Hypothalamus (tissue), 51 donors: ENCODE results near the gene MYO1E.
A peak's percentile ranks its signal among the peaks of the same experiment; 100 is the strongest.

Experiments used
- DNase-seq, 51 donors: peaks; one replicate each; lab custom pipeline; 2025; lab: John Stamatoyannopoulos, UW

MYO1E gene

DNA sequence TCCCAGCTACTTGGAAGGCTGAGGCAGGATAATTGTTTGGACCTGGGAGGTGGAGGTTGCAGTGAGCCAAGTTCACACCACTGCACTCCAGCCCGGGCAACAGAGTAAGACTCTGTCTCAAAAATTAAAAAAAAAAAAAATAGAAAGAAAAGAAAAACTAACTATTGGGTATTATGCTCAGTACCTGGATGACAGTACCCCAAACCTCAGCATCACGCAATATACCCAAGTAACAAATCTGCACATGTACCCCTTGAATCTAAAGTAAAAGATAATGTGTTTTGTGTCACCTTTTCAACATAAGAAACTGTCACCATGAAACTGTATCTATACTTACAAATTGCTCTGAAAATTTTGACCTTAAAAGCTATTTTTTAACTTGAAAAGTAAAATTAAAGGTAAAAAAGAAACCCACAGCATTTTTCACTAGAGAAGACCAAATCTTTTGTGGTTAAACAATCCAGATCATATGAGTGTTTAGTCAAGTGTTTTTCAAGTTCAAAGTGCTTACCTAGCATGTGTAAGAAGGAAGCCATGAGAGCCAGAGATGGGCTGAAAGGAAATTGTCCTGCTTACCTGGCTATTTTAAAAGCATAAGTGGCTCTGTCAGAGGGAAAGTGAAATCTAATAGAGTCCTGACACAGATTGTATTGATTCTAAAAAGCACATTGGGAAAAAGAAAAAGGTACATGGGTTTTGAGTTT lies 50.5 kb downstream of the MYO1E start:
- DNase-seq = no peak

DNA sequence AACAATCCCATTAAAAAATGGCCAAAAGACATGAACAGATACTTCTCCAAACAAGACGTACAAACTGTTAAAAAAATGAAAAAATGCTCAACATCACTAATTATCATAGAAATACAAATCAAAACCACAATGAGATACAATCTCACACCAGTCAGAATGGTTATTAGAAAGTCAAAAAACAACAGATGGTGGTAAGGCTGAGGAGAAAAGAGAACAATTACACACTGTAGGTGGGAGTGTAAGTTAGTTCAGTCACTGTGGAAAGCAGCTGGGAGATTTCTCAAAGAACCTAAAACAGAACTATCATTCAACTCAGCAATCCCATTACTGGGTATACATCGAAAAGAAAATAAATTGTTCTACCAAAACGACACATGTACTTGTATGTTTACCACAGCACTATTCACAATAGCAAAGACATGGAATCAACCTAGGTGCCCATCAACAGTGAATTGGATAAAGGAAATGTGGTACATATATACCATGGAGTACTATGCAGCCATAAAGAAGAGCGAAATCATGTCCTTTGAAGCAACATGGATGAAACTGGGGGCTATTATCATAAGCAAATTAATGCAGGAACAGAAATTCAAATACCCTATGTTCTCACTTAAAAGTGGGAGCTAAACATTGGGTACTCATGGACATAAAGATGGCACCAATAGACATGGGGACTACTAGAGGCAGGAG lies 51.5 kb downstream of the MYO1E start:
- DNase-seq = no peak

DNA sequence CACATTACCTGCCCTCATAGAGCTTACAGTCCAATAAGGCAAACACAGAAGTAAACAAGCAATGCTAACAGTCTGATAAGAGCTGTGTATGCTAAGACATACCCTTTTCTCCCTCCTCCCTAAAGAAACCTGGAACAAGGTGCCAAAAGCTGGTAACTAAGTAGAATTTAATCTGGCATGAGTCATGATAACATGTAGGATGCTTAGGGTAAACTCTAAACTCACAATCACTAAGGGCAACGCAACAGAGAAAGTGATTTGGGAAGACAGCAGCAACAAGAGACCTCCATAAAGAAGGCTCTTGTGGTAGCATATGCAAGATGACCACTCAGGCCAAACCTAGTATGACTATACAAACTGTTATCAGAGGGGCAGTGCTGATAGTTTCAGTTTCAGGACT lies 55.5 kb downstream of the MYO1E start:
- DNase-seq = no peak

DNA sequence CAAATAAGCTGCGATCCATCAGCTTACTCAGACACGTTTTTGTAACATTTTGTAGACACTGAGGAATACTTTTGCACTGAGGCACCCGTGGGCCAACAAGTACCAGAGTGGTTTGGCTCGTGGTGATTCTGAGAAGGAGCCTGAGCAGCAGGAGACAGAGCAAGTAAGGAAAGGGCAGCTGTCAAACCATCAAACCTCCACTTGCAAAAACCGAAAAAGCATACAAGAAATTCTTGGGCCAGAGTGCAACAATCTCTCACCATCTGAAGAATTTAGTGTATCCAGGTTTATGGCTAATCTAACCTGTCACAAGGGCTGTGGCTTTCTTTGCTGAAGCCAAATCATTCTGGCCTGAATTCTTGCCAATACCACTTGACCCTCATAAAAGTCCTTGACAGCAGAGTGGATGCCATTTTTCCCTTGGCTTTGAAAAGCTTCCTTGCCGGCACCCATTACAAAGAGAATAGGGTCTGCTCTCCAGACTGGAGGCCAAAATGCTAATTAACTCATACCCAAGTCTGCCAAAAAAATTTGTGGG lies 56.7 kb downstream of the MYO1E start:
- DNase-seq = peak in 5 of 51 donors; percentile 4 to 42 (median 22)

DNA sequence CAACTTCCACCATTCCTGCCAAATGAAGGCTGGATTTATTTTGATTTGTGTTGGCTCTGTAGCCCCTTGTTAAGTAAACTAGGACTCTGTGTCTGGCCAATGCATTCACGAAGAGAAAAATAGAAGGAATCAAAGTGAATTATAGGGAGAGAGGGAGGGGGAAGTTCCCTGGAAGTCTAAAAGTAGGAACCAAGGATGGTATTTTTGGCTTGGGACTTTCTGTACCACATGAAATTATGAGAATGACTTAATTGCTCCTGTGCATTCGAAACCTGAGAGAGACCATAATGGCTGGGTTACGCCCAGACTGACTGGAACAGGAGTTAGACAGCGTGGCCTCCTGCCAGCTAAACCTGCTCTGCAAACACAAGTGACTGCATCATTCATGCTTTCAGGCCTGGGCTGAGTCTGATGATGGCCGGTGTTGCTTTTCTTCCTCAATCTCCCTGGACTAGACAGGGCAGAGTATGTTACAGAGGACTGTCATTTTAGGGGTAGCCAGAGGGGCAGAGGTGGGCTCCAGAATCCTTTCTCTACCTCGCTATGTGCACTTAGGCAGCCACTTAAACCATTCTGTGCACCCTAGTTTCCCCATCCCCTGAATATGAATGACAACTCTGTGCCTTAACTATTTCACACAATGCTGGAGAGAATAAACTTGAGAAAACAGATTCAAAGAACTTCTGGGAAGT lies 58.9 kb downstream of the MYO1E start:
- peak in 5 of 51 donors; percentile 7 to 26 (median 14) for DNase-seq

DNA sequence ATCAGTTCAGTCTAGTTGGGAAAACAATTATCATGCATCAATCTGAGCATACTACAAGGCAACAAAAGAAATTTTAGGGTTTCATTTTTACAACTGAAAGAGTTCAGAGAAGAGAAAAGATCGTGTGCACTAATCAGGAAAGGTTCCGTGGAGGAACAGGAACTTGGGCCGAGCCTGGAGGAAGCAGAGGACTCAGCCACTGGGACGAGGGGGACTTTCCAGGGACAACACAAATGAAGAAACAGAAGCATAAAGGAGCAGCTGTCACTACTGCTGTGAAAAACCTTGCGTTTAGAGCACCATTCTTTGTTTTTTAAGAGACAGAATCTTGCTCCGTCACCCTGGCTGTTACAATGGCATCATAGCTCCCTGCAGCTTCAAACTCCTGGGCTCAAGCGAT lies 60.5 kb downstream of the MYO1E start:
- no peak for DNase-seq

DNA sequence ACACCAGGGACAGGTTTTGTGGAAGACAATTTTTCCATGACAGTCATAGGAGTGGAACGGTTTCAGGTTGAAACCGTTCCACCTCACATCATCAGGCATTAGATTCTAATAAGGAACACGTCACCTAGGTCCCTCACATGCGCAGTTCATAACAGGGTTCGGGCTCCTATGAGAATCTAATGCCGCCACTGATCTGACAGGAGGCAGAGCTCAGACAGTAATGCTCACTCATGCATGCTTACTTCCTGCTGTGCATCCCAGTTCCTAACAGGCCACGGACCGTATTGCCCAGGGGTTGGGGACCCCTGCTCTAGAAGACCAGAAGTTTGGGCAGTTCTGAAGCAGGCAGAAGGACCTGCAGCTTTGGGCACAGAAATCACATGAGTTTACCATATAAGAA lies 61.5 kb downstream of the MYO1E start:
- no peak for DNase-seq

DNA sequence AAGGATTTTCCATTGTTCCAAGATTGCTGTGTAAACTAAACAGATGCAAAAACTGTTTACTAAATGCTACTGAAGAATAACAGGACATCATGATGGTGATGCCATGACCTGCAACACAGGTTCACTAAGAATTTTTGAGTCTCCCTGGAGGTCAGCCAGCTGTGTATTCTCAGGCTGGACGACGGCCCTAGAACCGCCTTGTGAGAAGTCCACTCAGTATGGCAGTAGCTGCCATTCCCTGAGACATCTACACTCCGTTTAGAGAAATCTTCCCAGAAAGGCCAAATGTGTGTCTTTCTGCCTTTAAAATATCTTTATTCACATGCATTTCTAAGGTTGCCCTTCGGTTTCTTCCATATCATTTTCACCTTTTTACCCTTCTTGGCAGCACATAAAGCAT lies 63.3 kb downstream of the MYO1E start:
- no peak for DNase-seq

DNA sequence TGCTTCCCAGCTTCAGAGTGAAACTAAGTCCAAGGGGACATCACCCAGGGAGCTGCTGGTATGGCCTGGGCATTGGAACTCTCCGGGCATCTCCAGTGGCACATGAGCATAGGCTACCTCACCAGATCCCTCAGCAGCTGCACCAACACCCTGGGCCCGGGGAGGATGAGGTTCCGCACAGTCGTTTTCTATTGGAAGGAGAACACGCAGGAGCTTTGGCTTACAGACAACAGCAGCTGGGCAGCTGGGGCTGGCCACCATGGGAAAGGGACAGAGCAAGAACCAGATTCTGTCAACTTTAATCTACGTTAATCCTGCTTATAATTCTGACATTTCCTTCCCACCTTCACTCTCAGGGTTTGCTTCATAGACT lies 65.5 kb downstream of the MYO1E start:
- peak in 18 of 51 donors; percentile 11 to 54 (median 28) for DNase-seq

DNA sequence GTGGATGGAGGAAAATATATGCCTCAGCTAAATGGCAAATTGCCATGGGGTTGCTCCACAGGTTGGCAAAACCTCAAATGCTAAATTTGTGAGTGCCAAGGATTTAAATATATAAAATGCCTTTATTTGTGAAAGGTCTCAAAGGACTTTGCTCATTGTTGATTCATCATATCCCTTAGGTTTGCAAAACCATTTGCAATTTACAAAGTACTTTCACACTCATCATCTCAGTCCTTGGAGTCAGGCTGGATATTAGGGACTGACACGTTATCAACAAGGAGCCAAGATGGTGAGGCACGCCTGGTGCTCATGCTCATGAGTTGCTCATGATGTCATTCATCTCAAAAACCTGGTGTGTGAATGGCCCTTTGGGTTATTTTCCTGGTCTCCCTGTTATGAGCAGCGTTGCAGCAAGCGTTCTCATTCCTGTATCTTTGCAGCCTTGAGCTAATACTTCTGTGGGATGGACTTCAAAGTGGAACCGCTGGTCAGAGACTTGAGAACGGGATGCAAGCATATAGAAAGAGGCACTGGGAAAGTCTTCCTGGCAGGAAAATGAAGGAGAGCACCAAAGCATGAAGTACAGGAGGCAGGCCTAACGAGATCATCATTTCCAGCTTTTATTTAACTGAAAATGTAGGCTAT lies 66.0 kb downstream of the MYO1E start:
- peak in 1 of 51 donors; percentile 30 for DNase-seq

DNA sequence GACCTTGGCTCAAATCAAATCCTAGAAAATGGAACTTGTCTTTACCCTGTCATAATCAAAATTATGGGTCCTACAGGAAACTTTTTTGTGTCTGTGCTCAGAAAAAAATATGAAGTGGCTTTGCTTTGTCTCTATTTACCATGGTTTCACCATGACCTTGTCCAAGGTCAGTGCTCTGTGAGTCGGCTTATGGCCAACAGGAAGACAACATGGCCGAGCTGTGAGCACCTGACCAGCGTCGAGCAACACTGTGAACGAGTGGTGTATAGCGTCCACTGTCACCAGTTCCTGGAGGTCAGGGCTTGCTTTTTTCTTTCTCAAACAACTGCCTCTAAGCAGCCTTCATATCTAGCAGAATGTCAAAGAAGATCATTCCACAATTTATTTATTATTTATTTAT lies 67.9 kb downstream of the MYO1E start:
- DNase-seq = no peak

DNA sequence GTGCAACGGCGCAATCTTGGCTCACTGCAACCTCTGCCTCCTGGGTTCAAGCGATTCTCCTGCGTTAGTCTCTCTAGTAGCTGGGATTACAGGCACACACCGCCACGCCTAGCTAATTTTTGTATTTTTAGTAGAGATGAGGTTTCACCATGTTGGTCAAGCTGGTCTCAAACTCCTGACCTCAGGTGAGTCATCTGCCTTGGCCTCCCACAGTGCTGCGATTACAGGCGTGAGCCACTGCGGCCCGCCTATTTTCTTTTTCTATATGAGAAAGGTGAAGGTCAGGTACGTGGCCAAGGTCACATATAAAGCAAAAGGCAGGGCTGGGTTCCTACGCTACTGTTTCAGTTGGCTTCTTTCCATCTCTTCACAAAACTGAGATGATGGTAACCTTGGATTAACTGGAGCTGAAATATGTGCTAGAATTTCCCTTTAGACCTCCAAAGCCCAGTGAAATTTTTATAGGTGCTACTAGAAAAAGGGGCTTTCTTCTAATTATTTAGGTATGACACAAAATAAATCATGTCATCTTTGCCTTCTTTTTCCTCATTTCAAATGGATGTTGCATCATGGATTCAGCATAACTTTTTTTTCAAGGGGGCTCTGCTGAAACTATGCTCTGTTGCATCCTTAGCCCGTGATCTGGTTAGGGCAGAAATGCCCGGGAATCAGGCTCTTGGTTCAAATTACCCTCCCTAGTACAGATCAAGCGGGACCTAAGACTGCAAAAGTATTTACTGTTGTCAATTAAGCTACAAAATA lies 68.5 kb downstream of the MYO1E start:
- no peak for DNase-seq

DNA sequence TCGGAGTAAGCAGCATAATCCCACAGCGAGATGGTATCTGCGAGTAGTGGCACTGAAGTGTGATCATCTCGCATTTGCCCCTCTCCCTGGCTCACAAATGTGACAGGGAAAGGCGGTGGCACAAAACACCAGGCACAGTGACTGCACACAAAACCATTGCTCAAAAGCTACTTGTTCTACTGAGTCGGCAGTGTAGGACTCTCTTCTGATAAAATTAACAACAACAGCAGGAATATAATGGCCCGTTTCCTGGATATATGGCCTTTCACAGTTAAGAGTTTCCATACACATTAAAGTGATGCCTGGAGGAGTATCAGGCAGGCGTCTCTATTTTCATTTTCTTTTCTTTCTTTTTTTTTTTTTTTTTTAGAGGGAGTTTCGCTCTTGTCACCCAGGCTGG lies 69.0 kb downstream of the MYO1E start:
- DNase-seq = peak in 3 of 51 donors; percentile 14 to 34 (median 23)

DNA sequence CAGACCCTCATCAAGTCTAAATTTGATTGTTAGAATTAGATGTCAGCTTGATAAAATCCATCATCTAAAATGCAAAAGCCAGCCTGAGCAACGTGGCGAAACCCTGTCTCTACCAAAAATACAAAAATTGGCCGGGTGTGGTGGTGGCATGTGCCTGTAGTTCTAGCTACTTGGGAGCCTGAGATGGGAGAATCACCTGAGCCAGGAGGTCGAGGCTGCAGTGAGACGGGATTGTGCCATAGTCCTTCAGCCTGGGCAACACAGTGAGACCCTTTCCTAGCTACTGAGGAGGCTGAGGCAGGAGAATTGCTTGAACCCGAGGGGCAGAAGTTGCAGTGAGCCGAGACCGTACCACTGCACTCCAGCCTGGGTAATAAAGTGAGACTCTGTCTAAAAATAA lies 69.5 kb downstream of the MYO1E start:
- DNase-seq = no peak

DNA sequence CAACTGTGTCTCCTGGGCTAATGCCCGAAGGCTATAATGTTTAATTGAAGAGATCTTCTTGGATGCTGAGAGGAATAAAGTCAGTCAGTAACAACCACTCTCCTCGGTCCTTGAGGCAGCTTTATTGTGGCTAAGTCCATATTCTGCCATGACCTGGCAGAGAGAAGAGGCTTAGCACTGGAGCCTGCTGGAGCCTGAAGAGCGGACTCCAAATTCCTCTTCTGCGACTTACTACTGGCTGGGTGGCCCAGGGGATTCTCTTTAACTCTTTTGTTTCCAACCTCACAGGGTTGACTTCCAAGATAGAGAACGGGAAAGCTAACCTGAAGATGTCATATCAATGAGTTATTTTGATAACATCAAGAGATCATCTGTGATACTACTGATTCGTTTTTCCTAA lies 71.1 kb downstream of the MYO1E start:
- DNase-seq = no peak

DNA sequence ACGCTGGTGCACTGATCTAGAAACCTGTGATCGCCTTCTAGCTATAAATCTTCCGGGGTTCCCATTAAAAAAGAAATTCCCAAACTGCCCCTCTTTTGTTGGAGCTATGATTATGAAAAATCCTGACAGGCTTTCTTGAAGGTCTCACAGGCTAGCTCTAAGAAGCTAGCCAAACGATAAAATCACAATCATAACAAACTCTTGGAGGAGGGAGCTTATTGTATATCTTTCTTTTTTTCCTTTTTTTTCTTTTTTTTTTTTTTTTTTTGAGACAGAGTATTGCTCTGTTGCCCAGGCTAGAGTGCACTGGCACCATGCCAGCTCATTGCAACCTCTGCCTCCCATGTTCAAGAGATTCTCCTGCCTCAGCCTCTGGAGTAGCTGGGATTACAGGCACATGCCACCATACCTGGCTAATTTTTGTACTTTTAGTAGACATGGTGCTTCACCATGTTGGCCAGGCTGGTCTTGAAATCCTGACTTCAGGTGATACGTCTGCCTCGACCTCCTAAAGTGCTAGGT lies 72.0 kb downstream of the MYO1E start:
- peak in 1 of 51 donors; percentile 16 for DNase-seq

DNA sequence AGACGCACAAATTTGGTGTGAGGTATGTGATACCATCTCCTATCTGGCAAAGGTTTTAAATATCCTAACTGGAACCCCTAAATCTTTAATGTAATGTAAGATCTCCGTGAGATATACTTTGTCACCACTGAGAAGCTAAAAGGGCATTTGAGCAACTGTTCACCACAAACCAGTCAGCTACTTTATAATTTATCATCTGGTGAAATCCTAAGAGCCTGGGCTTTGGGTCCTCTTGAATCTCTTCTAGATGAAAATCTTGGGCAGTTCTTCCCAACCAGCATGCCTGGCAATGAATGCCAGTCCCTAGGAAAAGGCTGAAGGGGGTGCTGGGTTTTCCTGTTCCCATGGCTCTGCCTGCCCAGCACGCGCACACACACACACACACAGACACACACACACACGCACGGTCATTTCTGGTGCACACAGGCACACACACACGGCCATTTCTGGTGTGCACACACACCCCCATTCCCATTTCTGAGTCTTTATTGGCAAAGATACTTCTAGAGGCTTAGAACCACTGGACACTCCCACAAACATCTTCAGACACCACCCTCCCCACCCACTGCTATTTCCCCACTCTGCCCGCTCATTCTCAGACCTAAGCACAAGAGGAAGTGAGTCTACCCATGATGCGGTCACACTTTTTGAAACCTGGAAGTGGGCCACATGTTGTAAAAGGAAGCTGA lies 72.6 kb downstream of the MYO1E start:
- DNase-seq = peak in 18 of 51 donors; percentile 7 to 54 (median 36)

DNA sequence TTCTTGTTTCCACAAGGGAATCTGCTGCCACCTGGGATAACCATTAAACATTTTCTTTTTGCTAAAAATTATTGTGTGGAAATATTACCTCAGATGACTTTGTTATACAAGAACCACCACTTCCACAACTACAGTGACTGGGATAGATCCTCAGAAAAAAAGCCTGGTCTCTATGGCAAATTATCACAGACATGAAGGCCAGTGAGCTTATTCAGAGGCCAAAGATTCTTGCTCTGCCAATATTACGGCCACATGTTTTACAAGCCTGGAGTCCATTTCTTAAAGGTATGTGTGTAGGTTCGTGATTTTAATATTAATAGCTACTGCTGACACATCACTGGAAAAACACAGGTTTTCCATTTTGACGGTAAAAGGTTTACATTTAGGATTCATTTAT lies 73.8 kb downstream of the MYO1E start:
- no peak for DNase-seq

DNA sequence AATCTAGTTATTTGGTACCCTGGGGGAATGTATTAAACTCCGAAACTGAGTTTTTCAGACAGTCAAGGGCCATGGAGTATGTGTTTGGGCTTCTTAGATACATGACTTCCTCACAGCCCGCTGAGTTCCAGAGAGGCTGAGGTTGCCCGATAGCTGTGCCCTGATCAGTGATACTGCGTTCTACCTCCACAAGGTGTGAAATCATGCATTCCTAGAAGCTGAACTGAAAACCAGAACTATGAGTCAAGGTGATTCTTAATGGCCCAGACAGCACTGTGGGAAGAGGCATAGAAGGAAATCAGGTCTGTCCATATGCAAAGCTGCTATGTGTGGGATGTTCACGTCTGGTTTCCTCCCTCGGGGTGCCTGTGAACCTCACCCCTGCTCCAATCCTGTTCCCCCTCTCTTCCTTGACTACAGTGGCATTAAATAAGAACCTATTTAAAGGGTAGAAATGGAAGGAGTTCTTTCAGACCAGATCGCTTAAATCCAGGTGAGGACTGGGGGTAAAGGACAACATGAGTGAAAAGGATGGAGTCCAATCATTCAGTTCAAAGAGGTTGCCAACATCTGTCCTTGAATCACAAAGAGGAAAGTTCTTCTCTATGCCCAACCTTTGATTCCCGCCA lies 74.3 kb downstream of the MYO1E start:
- DNase-seq = no peak
